GM23338 (cell line): ENCODE measurements around the gene SYNRG. TPM values are rescaled to one million over a fixed set of nuclear protein-coding genes. Genes with fewer than 3 reads are reported as not detected.

Experiments
- ATAC-seq: fragments of 200-7000 bp; cut with Tn5 transposase; 3 replicates; pipeline ENCODE4 v1.9.1; 2020
- DNase-seq: peaks from one replicate; pipeline ENCODE4 v3.0.0-alpha.2; 2015; ENCODE audit warnings: low spot score
- H2AFZ ChIP-seq: fragments of 200-600 bp; sonication (generic); 2 replicates; pipeline ENCODE4 v1.8.0; 2016; ENCODE audit warnings: antibody characterized with exemption, mild to moderate bottlenecking, moderate library complexity
- H3F3A ChIP-seq: fragments of 200-600 bp; sonication (generic); replicated peaks from 2 replicates; pipeline ENCODE4 v1.8.0; 2017; ENCODE audit warnings: antibody characterized with exemption, mixed run types, low read depth
- H3K27ac ChIP-seq: fragments of 200-600 bp; sonication (generic); 2 replicates; pipeline ENCODE4 v1.6.1; 2016; ENCODE audit warnings: low read depth
- H3K27me3 ChIP-seq: fragments of 200-600 bp; sonication (generic); 2 replicates; pipeline ENCODE4 v1.8.0; 2016; ENCODE audit warnings: mild to moderate bottlenecking, mixed run types, moderate library complexity; ENCODE audit not compliant: insufficient read depth
- H3K36me3 ChIP-seq: fragments of 200-600 bp; sonication (generic); 2 replicates; pipeline ENCODE4 v1.8.0; 2016; ENCODE audit warnings: mild to moderate bottlenecking; ENCODE audit not compliant: insufficient read depth
- H3K4me1 ChIP-seq: fragments of 200-600 bp; sonication (generic); 2 replicates; pipeline ENCODE4 v1.8.0; 2016; ENCODE audit warnings: mild to moderate bottlenecking, moderate library complexity; ENCODE audit not compliant: insufficient read depth
- H3K4me2 ChIP-seq: fragments of 200-600 bp; sonication (generic); 2 replicates; pipeline ENCODE4 v1.7.1; 2017; ENCODE audit warnings: mixed run types
- H3K4me3 ChIP-seq: fragments of 200-600 bp; sonication (generic); 2 replicates; pipeline ENCODE4 v1.6.1; 2016; ENCODE audit warnings: mixed run types
- H3K79me2 ChIP-seq: fragments of 200-600 bp; sonication (generic); replicated peaks from 2 replicates; pipeline ENCODE4 v1.8.0; 2017; ENCODE audit warnings: mild to moderate bottlenecking; ENCODE audit not compliant: insufficient read depth
- H3K9me2 ChIP-seq: fragments of 200-600 bp; sonication (generic); 2 replicates; pipeline ENCODE4 v1.8.0; 2017; ENCODE audit not compliant: insufficient read depth
- H4K20me1 ChIP-seq: fragments of 200-600 bp; sonication (generic); replicated peaks from 2 replicates; pipeline ENCODE4 v1.8.0; 2017; ENCODE audit warnings: mild to moderate bottlenecking; ENCODE audit not compliant: insufficient read depth
- H3K27ac Mint-ChIP-seq: 2 replicates; pipeline ENCODE4 v1.8.0; 2020; ENCODE audit warnings: inconsistent platforms, mild to moderate bottlenecking, moderate library complexity, mixed read lengths
- H3K27me3 Mint-ChIP-seq: 3 replicates; pipeline ENCODE4 v1.8.0; 2022; ENCODE audit warnings: low read depth, mild to moderate bottlenecking, moderate library complexity, mixed read lengths, inconsistent platforms; ENCODE audit not compliant: insufficient read depth, poor library complexity
- H3K36me3 Mint-ChIP-seq: 3 replicates; pipeline ENCODE4 v1.8.0; 2021; ENCODE audit warnings: low read depth, mild to moderate bottlenecking, inconsistent platforms, moderate library complexity, mixed read lengths
- H3K4me1 Mint-ChIP-seq: 3 replicates; pipeline ENCODE4 v1.8.0; 2020; ENCODE audit warnings: mild to moderate bottlenecking, inconsistent platforms, mixed read lengths
- H3K4me3 Mint-ChIP-seq: 3 replicates; pipeline ENCODE4 v1.8.0; 2021; ENCODE audit warnings: moderate library complexity, mild to moderate bottlenecking, inconsistent platforms, mixed read lengths
- H3K9me3 Mint-ChIP-seq: 3 replicates; pipeline ENCODE4 v1.8.0; 2020; ENCODE audit warnings: moderate library complexity, mild to moderate bottlenecking, inconsistent platforms, mixed read lengths
- EZH2phosphoT487 ChIP-seq: fragments of 200-600 bp; sonication (generic); IDR thresholded peaks from one replicate; pipeline ENCODE4 v1.8.1; 2018; ENCODE audit warnings: antibody characterized with exemption; ENCODE audit not compliant: unreplicated experiment
- JUNB ChIP-seq: IDR thresholded peaks from one replicate; pipeline ENCODE4 v1.6.1; 2016; ENCODE audit warnings: antibody characterized with exemption; ENCODE audit not compliant: unreplicated experiment
- NANOG ChIP-seq: IDR thresholded peaks from 2 replicates; pipeline ENCODE4 v1.6.1; 2016; ENCODE audit warnings: antibody characterized with exemption, borderline replicate concordance
- POLR2AphosphoS5 ChIP-seq: IDR thresholded peaks from 2 replicates; pipeline ENCODE4 v1.6.1; 2016; ENCODE audit warnings: antibody characterized with exemption, low read depth
- REST ChIP-seq: IDR thresholded peaks from one replicate; pipeline ENCODE4 v1.6.1; 2018; ENCODE audit warnings: antibody characterized with exemption; ENCODE audit not compliant: unreplicated experiment
- ZNF114 ChIP-seq: fragments of 250-450 bp; sonication (Bioruptor Pico); IDR thresholded peaks from 2 replicates; pipeline ENCODE4 v1.5.0; 2020; ENCODE audit warnings: mild to moderate bottlenecking, moderate library complexity
- ZNF462 ChIP-seq: fragments of 250-450 bp; sonication (Bioruptor Pico); IDR thresholded peaks from 2 replicates; pipeline ENCODE4 v1.5.0; 2020; ENCODE audit warnings: mild to moderate bottlenecking, moderate library complexity
- polyA plus RNA-seq: library from polyadenylated mRNA; unstranded; fragments of >200 nt; fragmentation: Nextera tagmentation; extraction: Ambion mirVana; gene quantifications from 2 replicates; pipeline ENCODE4 v1.2.1, GENCODE V29; 2016
- total RNA-seq: library from RNA; depleted of rRNA; stranded (reverse); fragments of >200 nt; shearing (Covaris generic); gene quantifications from 2 replicates; pipeline ENCODE4 v1.2.3, GENCODE V29; 2014

The SYNRG gene
- total and polyA plus RNA-seq, 2 experiments from 2014 or later: 18.6 to 22.6 TPM

GRCh38 chr17:37535906-37536305 is 73.3 kb downstream of the SYNRG start:
- H3K4me1 ChIP-seq: no peaks in the 10 kb centered on the region
- no peaks in the 10 kb centered on the region for H3K9me3 Mint-ChIP-seq
- no peaks in the 10 kb centered on the region for H3F3A ChIP-seq
- H3K4me3 Mint-ChIP-seq: no peak overlapping the region
- no peak for TF ChIP-seq REST
- no peak for TF ChIP-seq JUNB
- no peak for TF ChIP-seq ZNF114 (CRISPR knock-in tag)
- no peak for TF ChIP-seq ZNF462 (CRISPR knock-in tag)
- TF ChIP-seq EZH2phosphoT487: no peak
- TF ChIP-seq POLR2AphosphoS5: no peak
- no peak for TF ChIP-seq NANOG
- H3K27me3 Mint-ChIP-seq: no peaks in the 10 kb centered on the region
- no peaks in the 10 kb centered on the region for H3K79me2 ChIP-seq
- ATAC-seq: no peak
- H3K27me3 ChIP-seq: no peaks in the 10 kb centered on the region
- H3K9me2 ChIP-seq: no peaks in the 10 kb centered on the region
- no peak overlapping the region for H3K4me3 ChIP-seq
- H3K4me1 Mint-ChIP-seq: peaks cover 2% of the 10 kb centered on the region
- H2AFZ ChIP-seq: no peak overlapping the region
- H4K20me1 ChIP-seq: no peaks in the 10 kb centered on the region
- H3K36me3 Mint-ChIP-seq: peaks cover 48% of the 10 kb centered on the region
- peaks cover 24% of the 10 kb centered on the region for H3K36me3 ChIP-seq
- no peak overlapping the region for H3K4me2 ChIP-seq
- no peak for DNase-seq
- H3K27ac Mint-ChIP-seq: no peak overlapping the region
- no peak overlapping the region for H3K27ac ChIP-seq
